GM15510 (cell line): ENCODE measurements around the gene LAMTOR1.
A peak's percentile ranks its signal among the peaks of the same experiment; 100 is the strongest.
"Not testable (repeated sequence)": the region's sequence is repeated elsewhere in the genome, so short reads cannot be mapped to it uniquely, and the experiment has no call there.

Experiments
- POLR2A ChIP-seq: IDR thresholded peaks from 3 replicates; pipeline ENCODE4 v1.6.1; 2011; ENCODE audit warnings: borderline replicate concordance; ENCODE audit not compliant: insufficient read length; ENCODE audit errors: extremely low read depth

LAMTOR1 gene

DNA sequence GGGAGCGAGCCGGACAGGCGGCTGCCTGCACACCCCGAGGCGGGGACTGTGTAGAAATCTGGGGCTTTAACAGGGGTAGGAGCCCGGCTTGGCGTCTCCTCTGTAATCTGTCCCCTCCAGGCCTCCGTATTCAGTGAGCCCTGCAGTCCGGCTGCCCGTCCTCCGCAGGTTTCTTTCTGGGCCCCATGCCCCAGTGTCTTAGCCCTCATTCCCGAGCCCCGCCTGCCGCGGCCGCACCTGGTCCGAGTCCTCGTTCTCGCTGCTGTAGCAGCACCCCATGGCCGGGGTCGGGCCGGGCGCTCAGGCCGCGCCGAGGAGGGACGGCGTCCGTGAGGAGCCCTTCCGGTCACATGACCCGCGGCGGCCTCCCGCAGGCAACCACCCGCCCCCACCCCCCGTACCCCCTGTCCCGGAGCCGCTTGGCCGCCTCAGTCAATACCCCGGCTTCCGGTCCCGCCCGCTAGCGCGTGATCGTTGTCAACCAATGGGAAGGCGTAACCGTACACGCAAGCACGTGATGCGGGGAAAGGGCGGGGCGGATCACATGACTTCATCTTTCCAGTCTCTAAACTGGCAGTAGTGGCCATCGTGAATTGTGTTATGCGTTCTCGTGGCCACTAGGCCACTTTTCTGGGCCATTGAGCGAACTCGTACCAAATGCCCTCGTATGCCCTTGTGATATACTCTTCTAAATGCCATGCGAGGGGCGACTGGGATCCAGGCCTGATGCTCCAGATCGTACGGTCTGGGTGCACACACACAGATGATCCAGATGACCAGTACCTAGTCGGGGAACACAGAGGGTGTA, at the start of gene LAMTOR1:
Gene LAMTOR1, minus strand, starts transcription at position 352 of the 808 bp plus-strand sequence. Its CDS starts 73 bp downstream, at position 279.
- TF ChIP-seq POLR2A: peak; percentile 92

DNA sequence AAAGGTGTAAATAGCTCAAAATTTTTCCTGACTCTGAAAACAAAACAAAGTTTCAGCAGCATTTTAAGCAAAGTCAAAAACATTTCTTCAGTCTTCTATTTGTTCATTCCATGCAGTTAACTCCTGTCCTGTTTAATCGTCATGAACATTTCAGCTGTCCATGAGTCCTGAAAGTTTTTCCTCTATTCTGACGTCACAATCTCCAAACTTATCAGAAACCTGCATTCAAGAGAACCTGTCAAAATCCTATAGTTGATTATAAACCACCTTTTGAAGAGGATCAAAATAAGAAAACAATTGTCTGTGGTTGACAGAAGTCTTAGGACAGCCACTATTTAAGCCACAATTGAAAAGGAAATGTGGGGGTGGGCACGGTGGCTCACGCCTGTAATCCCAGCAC, 47.8 kb upstream of the LAMTOR1 start:
- TF ChIP-seq POLR2A: no peak

DNA sequence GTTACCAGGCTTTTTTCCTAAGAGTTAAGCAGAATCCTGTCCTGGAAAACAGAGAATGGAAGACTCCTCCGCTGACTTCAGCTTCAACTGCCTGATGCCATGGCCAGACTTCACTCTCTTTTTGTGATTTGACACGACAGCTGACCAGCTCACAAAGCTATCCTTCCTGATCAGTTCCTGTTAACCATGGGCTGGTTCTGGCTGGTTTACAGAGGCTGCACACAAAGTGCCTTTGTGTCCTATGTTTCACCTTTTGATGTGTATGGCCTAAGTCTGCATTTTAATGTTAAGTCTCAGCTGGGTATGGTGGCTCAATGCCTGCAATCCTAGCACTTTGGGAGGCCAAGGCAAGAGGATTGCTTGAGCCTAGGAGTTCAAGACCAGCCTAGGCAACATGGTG, 43.5 kb upstream of the LAMTOR1 start:
- no peak for TF ChIP-seq POLR2A

DNA sequence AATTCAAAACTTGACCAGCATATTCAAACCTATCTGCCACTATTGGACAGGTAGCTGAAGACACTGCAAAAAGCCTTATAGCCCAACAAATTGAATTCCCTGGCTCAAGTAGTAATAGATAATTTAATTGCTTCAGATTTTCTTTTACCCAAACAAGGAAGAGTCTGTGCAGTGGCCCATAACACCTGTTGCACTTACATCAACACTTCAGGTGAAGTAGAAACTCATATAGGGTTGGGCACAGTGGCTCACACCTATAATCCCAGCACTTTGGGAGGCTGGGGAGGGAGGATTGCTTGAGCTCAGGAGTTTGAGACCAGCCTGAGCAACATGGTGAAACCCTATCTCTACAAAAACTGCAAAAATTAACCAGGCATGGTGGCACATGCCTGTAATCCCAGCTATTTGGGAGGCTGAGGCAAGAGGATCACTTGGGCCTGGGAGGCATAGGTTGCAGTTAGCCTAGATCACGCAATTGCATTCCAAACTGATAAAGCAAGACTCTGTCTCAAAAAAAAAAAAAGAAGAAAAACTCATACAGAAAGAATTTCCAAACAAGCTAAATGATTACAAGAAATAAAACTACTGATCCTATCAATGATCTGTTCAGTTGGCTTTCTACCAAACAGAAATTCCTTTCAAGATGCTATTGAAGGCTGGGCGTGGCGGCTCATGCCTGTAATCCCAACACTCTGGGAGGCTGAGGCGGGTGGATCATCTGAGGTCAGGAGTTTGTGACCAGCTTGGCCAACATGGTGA, 41.9 kb upstream of the LAMTOR1 start:
- TF ChIP-seq POLR2A: no peak

DNA sequence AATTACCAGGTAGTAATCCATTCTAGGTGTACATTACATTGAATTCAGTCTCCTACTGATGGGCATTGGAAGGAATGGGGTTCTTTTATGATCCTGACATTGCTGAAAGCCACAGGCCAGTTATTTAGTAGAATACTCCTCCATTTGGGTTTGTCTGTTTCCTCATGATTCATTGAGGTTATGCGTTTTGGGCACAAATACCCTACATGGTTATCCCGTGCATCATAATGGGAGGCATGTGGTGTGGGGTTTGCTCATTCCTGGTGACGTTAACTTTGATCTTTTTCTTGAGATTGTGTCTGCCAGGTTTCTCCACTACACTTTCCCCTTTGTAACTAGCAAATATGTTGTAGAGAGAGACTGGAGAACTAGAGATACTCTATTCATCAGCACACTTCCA, 38.0 kb upstream of the LAMTOR1 start:
- TF ChIP-seq POLR2A: no peak

DNA sequence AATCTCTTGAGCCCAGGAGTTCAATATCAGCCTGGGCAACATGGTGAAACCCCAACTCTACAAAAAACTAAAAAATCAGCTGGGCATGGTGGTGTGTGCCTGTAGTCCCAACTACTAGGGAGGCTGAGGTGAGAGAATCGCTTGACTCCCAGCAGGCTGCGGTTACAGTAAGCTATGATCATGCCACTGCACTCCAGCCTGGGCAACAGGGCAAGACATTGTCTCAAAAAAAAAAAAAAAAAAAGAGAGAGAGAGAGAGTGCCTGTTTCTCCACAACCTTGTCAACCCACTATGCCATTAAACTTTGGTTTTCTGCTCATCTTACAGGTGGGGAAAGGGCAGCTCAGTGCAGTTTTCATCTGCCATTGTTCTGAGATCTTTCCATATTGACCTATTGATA, 37.6 kb upstream of the LAMTOR1 start:
- TF ChIP-seq POLR2A: no peak

DNA sequence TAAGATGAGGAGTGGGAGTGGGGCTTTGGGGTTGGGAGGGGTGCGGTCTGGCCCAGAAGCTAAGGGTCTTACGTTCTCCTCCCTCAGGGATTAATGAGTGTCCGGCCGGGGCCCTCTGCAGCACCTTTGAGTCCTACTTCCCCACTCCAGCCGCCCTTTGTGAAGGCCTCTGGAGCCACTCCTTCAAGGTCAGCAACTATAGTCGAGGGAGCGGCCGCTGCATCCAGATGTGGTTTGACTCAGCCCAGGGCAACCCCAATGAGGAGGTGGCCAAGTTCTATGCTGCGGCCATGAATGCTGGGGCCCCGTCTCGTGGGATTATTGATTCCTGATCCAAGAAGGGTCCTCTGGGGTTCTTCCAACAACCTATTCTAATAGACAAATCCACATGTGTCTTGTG, 36.4 kb upstream of the LAMTOR1 start:
- no peak for TF ChIP-seq POLR2A

DNA sequence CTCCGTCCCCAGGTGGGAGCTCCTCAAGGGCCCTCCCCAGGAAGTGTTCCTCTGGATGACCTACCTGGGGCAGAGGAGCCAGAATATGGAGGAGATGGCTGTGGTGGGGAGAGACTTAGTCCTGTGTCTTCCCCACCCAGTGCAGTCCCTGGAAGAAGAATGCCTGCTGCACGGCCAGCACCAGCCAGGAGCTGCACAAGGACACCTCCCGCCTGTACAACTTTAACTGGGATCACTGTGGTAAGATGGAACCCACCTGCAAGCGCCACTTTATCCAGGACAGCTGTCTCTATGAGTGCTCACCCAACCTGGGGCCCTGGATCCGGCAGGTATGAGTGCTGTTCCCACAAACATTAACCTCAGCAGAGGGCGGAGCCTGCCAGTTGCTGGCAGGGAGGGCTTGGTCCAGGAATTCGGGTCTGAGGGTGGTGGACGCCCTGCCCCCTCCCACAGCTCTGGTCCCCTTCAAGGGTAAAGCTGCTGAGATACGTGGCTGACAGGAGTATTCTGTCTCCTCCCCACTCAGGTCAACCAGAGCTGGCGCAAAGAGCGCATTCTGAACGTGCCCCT, 35.8 kb upstream of the LAMTOR1 start:
- TF ChIP-seq POLR2A: no peak

DNA sequence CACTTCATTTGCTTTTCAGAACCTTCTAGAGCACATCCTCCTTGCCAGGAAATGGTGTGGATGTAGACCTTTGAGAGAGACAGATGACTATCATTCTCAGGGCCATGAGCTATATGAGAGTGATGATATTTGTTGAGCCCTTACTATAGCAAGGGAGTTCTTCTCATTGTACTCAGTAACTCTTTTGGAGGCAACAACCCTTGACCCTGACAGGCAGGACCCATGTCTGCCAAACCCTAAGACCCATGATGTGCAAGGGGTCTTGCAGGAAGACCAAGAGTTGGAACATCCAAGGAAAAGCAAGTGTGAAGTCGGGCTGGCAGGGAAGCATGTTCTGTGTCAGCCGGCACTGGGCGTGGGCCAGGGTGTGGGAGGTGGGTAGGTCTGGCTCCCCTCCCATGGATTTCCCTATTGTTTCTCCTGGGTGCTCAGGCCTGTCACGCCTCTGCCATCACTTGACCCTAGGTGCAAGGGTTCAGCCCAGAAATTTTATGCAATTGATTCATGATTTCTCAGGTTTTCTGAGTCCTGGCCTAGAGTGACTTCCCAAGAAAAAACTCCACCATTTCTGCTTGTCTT, 33.7 kb upstream of the LAMTOR1 start:
- TF ChIP-seq POLR2A: no peak

DNA sequence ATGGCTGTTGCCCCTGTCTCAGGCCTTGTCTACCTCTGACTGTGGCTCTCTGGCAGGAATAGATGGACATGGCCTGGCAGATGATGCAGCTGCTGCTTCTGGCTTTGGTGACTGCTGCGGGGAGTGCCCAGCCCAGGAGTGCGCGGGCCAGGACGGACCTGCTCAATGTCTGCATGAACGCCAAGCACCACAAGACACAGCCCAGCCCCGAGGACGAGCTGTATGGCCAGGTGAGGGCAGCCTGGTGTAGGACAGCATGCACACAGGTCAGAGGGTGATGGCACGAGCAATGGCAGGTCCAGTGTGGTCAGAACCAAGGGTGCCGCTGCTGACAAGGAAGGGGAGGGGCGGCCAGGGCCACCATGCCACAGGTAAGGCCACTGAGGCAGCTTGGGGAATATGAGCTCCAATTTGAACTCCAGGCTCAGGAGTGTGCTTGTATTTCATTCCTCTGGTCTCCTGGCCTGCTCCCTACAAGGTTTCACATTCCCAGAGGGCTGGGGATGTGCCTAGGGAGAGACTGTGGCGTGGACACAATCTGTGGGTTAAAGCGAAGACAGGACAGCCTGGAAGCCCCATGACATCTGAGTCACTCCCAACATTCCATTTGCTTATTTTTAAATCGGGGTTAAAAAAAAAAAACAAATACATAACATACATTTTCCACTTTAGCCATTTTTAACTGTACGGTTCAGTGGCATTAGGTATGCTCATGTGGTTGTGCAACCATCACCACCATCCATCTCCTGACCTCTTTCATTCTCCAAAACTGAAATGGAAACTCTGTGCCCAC, 33.0 kb upstream of the LAMTOR1 start:
- TF ChIP-seq POLR2A: no peak

DNA sequence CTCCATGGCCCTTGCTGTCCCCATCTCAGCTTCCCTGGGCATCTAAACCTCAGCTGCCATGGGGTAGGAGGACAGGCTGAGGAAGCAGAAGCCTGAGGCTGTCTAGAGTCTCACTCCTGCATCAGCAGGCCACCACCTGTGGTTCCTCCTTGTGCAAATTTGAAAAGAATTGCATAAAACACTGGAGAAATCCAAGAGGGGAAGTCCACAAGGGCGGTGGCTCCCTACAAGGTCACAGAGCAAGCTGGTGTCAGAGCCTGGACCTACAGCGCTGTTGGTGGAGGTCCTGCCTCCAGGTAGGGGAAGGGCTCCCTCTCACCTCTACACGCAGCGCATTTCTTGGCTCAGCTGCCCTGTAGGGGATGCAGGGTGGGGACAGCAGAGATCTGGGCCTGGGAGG, 32.4 kb upstream of the LAMTOR1 start, which contains the start of gene FOLR3:
Gene FOLR3, plus strand, starts transcription at position 253 of the 400 bp plus-strand sequence. CDS start 228 bp downstream, outside the sequence.
- TF ChIP-seq POLR2A: not testable (repeated sequence)

DNA sequence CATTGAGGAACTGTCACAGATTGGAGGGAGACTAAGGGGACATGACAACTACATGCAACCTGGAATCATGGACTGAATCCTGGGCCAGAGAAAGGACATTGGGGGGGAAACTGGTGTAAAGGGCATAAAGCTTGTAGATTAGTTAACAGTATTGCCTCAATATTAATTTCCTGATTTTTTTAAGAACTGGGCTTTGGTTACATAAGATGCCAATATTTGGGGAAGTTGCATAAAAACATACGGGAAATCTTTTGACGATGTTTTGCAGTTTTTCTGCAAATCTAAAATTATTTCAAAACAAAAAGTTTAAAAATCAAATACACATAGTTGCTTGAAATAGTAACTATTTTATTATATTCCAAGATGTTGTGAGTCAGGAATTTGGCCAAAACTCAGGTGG, 29.5 kb upstream of the LAMTOR1 start:
- no peak for TF ChIP-seq POLR2A

DNA sequence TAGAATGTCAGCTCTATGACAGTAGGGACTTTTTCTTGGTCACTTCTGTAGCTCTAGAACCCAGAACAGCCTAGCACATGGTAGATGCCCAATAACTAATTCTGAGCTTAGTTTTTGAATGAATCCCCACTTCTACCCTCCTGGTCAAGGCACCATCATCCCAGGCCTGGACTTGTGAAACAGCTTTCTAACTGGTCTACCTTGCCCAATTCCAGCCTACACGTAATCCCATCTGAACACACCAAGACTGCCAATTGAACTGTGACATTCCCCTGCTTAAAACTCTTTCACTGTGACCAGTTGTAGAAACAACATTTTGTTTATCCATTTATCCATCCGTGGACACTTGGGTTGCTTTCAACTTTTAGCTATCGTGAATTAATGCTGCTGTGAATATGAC, 26.3 kb upstream of the LAMTOR1 start:
- TF ChIP-seq POLR2A: no peak

DNA sequence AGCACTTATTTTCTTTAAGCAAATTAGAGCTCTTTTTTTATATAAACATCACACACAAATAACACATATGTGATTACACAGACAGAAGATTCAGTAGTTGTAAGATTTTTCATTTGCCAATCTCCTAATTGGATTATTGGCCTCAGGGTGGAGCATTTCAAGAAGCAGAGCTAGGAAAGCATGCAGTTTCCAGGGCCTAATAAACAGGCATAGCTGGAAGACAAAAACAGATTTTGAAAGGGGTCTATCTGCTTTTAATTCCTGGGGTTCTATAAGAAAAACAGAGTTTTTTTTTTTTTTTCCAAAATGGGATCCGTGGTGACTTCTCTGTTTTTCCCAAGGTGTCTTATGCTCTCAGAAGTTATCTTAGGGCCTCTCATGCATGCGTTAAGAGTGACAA, 24.8 kb upstream of the LAMTOR1 start:
- no peak for TF ChIP-seq POLR2A

DNA sequence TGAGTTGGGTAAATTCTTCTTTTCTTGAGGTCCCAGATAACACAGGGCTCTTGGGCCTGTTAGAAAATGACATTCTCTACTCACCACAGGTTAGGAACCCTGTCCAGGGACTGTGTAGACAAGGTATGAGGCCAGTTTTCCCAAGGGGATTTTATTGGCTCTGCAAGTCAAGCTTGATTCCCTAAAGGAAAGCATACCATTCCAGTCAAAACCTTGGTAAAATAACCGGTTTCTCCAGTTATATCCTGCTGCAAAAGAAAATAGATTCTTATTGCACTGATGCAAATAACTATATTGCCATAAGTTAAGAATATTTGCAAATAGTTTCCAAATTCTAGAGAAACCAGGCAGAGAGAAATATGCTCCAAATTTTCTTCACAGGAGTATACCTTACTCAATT, 22.9 kb upstream of the LAMTOR1 start:
- no peak for TF ChIP-seq POLR2A

DNA sequence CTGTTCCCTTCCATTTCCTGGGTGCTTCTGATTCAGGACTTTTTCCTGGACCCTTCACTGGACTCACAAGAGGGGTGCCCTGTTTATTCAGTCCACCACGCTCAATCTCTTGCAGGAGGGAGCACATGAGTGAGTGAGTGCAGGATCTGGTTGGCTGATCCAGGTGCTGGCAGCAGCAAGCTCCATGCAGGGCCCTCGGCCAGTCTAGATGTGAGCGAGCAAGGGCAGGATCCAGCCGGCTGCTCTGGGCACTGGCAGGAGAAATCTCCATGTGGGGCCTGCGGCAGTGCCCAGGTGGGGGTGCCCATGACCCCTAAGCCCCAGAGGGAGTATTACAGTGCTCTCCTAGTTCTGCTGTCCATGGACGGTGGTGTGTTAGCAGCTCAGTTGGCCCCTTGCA, 20.9 kb upstream of the LAMTOR1 start:
- no peak for TF ChIP-seq POLR2A
